ENCODE measurements around the gene GALNT10.

Gene GALNT10

DNA sequence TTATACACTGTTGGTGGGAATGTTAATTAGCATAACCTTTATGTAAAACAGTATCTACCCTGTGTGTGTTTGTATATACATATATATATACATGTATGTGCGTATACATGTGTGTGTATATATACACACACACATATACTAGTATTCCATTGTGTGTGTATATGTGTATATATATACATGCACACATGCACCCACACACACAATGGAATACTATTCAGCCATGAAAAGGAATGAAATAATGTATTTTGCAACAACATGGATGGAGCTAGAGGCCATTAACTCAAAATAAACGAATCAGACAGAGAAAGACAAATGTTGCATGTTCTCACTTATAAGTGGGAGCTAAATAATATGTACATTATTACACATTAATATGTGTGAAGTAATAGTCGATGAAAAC lies 237.7 kb downstream of the GALNT10 start:
- ChIA-PET CTCF (no interaction called here), POLR2A (no interaction called here)
- TF ChIP-seq HDGF (IDR thresholded peaks at IDR 0.05; ENCODE audit: borderline replicate concordance): no peak
- no peak for TF ChIP-seq L3MBTL2 (conservative IDR thresholded peaks at IDR 0.05)
- no peak for TF ChIP-seq BHLHE40 (IDR thresholded peaks at IDR 0.05; ENCODE audit: borderline replicate concordance)
- no peak for TF ChIP-seq LEF1 (IDR thresholded peaks at IDR 0.05; ENCODE audit: borderline replicate concordance)
- no peak for TF ChIP-seq ZNF384 (IDR thresholded peaks at IDR 0.05)
- no peak for TF ChIP-seq SP1 (IDR thresholded peaks at IDR 0.05)
- no peak for TF ChIP-seq ELF4 (IDR thresholded peaks at IDR 0.05)
- no peak for TF ChIP-seq NFRKB (IDR thresholded peaks at IDR 0.05)
- TF ChIP-seq ARNT (IDR thresholded peaks at IDR 0.05): no peak
- TF ChIP-seq CTBP1 (IDR thresholded peaks at IDR 0.05; ENCODE audit: borderline replicate concordance): no peak
- no peak for TF ChIP-seq FOXK2 (IDR thresholded peaks at IDR 0.05)
- TF ChIP-seq FOXA1 (IDR thresholded peaks at IDR 0.05): no peak
- TF ChIP-seq, protein P1, sequence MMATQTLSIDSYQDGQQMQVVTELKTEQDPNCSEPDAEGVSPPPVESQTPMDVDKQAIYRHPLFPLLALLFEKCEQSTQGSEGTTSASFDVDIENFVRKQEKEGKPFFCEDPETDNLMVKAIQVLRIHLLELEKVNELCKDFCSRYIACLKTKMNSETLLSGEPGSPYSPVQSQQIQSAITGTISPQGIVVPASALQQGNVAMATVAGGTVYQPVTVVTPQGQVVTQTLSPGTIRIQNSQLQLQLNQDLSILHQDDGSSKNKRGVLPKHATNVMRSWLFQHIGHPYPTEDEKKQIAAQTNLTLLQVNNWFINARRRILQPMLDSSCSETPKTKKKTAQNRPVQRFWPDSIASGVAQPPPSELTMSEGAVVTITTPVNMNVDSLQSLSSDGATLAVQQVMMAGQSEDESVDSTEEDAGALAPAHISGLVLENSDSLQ (IDR thresholded peaks at IDR 0.05): no peak
- TF ChIP-seq FOXM1 (IDR thresholded peaks at IDR 0.05; ENCODE audit: borderline replicate concordance): no peak
- TF ChIP-seq TARDBP (IDR thresholded peaks at IDR 0.05): no peak
- TF ChIP-seq SUZ12 (IDR thresholded peaks at IDR 0.05): no peak
- no peak for DNase-seq (ENCODE audit: extremely low spot score)

DNA sequence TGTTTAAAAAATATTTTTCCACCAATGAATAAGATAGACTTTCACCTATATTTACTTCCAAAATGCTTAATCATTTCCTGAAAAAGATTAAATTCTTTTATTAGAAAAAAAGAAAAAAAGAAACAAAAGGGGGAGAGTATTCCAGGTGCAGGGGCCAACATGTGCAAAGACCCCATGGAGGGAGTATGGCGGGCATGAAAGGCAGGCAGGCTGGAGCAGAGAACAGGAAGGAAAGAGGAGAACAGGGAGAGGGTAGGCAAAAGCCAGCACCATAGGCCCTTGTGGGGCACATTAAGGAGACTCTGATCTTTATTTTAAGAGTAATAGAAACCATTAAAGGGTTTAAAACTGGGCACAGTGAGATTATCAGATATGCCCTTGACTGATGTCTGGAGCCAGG lies 238.8 kb downstream of the GALNT10 start:
- CTCF ChIA-PET: interaction anchor here (2.9 kb wide), 1 partner anchor 7 kb away, joined by 8 read pairs; no protein-coding TSS in a partner anchor
- POLR2A ChIA-PET: no interaction called here

DNA sequence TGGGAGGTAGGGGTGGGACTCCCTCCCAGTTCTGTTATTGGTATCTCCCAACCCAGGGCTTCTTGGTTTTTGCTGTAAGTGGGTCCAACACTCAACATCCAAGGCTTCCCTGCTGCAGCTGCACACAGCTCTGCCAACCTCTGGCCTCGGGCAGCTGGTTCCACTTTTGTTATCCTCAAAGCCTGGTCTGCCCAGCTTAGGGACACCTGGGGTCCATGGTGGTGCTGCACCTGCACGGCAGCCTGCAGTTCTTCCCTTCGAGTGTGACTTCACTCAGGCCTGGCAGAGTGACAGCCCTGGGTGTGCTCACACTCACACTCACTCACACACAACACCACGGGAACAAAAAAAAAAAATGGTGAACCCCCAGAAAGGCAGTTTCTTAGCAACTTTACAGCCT lies 239.9 kb downstream of the GALNT10 start:
- CTCF ChIA-PET: interaction anchor here (2.9 kb wide), 1 partner anchor 8 kb away, joined by 8 read pairs; no protein-coding TSS in a partner anchor
- POLR2A ChIA-PET: interaction anchor here (0.7 kb wide), 1 partner anchor 16 kb away, joined by 3 read pairs; no protein-coding TSS in a partner anchor

More for the DNA sequence above, 238.8 kb downstream of the GALNT10 start:
- TF ChIP-seq HDGF (IDR thresholded peaks at IDR 0.05; ENCODE audit: borderline replicate concordance) (no peak), TARDBP (IDR thresholded peaks at IDR 0.05) (no peak), BHLHE40 (IDR thresholded peaks at IDR 0.05; ENCODE audit: borderline replicate concordance) (no peak), FOXA1 (IDR thresholded peaks at IDR 0.05) (no peak), ZNF384 (IDR thresholded peaks at IDR 0.05) (no peak), FOXK2 (IDR thresholded peaks at IDR 0.05) (no peak)
- no peak for DNase-seq (ENCODE audit: extremely low spot score)

DNA sequence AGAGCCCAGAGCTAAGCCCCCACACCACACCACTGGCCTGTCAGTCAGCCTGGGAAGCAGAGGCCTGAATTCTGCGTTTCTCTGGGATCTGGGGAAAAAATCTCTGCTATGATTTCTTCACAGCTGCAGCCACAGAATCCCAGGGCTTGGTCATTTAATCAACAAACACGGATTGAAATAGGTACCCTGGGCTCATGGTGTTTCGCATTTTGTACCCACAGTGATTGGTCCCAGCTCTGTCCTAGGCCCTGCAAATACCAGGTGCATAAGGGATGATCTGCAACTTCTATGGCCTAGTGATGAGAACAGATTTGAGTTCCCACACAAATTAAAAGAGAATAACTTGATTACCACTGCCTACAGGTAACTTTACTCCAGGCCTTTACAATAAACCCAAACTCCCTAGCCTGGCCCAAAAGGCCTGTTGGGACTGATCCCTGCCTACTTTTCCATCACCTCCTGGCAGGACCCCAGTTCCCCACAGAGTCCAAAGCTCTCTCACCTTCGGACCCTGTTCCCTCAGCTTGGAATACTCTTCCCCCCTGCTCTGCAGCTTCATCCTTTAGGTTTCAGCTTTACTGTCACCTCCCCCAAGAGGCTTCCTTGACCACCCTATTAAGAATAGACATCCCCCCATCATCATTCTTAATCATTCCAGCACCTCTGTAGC lies 240.6 kb downstream of the GALNT10 start:
- CTCF ChIA-PET: interaction anchor here (2.9 kb wide), 1 partner anchor 9 kb away, joined by 8 read pairs; no protein-coding TSS in a partner anchor

More for the DNA sequence above, 239.9 kb downstream of the GALNT10 start:
- no peak for TF ChIP-seq SP1 (IDR thresholded peaks at IDR 0.05)
- TF ChIP-seq BHLHE40 (IDR thresholded peaks at IDR 0.05; ENCODE audit: borderline replicate concordance): no peak
- no peak for TF ChIP-seq CTBP1 (IDR thresholded peaks at IDR 0.05; ENCODE audit: borderline replicate concordance)
- TF ChIP-seq NFRKB (IDR thresholded peaks at IDR 0.05): no peak
- no peak for TF ChIP-seq L3MBTL2 (conservative IDR thresholded peaks at IDR 0.05)
- no peak for TF ChIP-seq ARNT (IDR thresholded peaks at IDR 0.05)
- TF ChIP-seq SUZ12 (IDR thresholded peaks at IDR 0.05): no peak
- no peak for TF ChIP-seq FOXM1 (IDR thresholded peaks at IDR 0.05; ENCODE audit: borderline replicate concordance)
- DNase-seq (ENCODE audit: extremely low spot score): no peak

DNA sequence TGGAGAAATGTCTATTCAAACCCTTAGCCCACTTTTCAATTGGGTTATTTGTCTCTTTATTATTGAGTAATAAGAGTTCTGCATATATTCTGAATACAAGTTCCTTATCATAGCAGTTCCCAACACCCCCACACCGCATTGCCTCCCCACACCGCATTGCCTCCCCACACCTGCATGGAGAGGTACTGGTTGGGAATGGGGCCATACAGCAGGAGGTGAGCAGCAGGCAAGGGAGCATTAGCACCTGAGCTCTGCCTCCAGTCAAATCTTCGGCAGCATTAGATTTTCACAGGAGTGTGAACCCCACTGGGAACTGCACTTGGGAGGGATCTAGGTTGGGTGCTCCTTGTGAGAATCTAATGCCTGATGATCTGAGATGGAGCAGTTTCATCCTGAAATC lies 244.7 kb downstream of the GALNT10 start:
- TF ChIP-seq FOXK2 (IDR thresholded peaks at IDR 0.05): no peak
- no peak for TF ChIP-seq FOXA1 (IDR thresholded peaks at IDR 0.05)
- no peak for TF ChIP-seq SUZ12 (IDR thresholded peaks at IDR 0.05)
- TF ChIP-seq ARNT (IDR thresholded peaks at IDR 0.05): no peak
- TF ChIP-seq BHLHE40 (IDR thresholded peaks at IDR 0.05; ENCODE audit: borderline replicate concordance): no peak
- no peak for TF ChIP-seq TARDBP (IDR thresholded peaks at IDR 0.05)
- no peak for DNase-seq (ENCODE audit: extremely low spot score)
- ChIA-PET CTCF (no interaction called here), POLR2A (no interaction called here)

More for the DNA sequence above, 240.6 kb downstream of the GALNT10 start:
- no peak for TF ChIP-seq FOXM1 (IDR thresholded peaks at IDR 0.05; ENCODE audit: borderline replicate concordance)
- TF ChIP-seq ELF4 (IDR thresholded peaks at IDR 0.05): no peak
- no peak for TF ChIP-seq HDGF (IDR thresholded peaks at IDR 0.05; ENCODE audit: borderline replicate concordance)
- POLR2A ChIA-PET: interaction anchor here (0.8 kb wide), 1 partner anchor 45 kb away, joined by 3 read pairs; no protein-coding TSS in a partner anchor
- no peak for DNase-seq (ENCODE audit: extremely low spot score)

DNA sequence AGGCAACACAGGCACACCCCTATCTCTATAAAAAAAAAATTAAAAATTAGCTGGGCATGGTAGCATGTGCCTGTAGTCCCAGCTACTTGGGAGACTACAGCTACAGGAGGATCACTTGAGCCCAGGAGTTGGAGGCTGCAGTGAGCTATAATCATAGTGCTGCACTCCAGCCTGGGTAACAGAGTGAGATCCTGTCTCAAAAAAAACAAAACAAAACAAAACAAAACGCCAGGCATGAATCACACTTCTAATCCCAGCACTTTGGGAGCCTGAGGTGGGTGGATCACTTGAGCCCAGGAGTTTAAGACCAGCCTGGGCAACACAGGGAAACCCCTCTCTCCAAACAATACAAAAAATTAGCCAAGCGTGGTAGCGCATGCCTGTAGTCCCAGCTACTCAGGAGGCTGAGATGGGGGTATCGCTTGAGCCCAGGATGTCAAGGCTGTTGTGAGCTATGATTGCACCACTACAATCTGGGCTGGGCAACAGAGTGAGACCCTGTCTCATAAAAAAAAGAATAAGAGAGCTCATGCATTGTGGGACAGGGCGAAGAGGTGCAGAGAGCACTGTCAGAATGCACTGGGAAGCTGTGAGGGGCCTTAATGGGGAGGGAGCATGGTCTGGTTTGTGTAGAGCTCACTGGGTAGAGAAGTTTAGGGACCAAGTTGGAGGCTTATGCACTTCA lies 246.9 kb downstream of the GALNT10 start:
- ChIA-PET CTCF (interaction anchor here (1.0 kb wide), 1 partner anchor 11 kb away, joined by 5 read pairs; no protein-coding TSS in a partner anchor), POLR2A (no interaction called here)
- DNase-seq (ENCODE audit: extremely low spot score): no peak
- TF ChIP-seq ZNF384 (IDR thresholded peaks at IDR 0.05) (no peak), CTBP1 (IDR thresholded peaks at IDR 0.05; ENCODE audit: borderline replicate concordance) (no peak), HDGF (IDR thresholded peaks at IDR 0.05; ENCODE audit: borderline replicate concordance) (no peak), LEF1 (IDR thresholded peaks at IDR 0.05; ENCODE audit: borderline replicate concordance) (no peak), FOXK2 (IDR thresholded peaks at IDR 0.05) (no peak), L3MBTL2 (conservative IDR thresholded peaks at IDR 0.05) (no peak), TARDBP (IDR thresholded peaks at IDR 0.05) (no peak), FOXA1 (IDR thresholded peaks at IDR 0.05) (no peak), SUZ12 (IDR thresholded peaks at IDR 0.05) (no peak), ELF4 (IDR thresholded peaks at IDR 0.05) (no peak)
- TF ChIP-seq, protein P1 (IDR thresholded peaks at IDR 0.05): no peak

DNA sequence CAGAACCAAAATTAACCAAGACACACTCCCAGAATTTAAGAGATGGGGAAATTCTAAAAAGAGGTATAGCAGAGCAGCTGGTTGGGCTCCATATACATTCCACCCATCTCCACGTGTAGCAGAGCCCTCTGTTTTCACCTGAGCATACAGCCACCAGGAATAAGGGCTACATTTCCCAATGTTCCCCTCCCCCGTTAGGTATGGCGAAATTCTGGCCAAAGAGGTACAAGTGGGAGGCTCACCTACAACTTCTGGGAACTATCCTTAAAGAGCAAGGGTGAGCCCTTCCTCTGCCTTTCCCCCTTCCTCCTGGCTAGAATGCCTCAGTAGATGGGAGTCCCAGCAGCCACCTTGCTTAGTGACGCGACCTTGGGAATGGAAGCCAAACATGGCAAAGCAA lies 250.0 kb downstream of the GALNT10 start:
- ChIA-PET CTCF (no interaction called here), POLR2A (no interaction called here)

More for the DNA sequence above, 250.0 kb downstream of the GALNT10 start:
- no peak for DNase-seq (ENCODE audit: extremely low spot score)
- no peak for TF ChIP-seq BHLHE40 (IDR thresholded peaks at IDR 0.05; ENCODE audit: borderline replicate concordance)
- TF ChIP-seq ARNT (IDR thresholded peaks at IDR 0.05): no peak
- no peak for TF ChIP-seq TARDBP (IDR thresholded peaks at IDR 0.05)
- TF ChIP-seq, protein P1 (IDR thresholded peaks at IDR 0.05): no peak
- no peak for TF ChIP-seq SP1 (IDR thresholded peaks at IDR 0.05)
- TF ChIP-seq NFRKB (IDR thresholded peaks at IDR 0.05): no peak
- no peak for TF ChIP-seq L3MBTL2 (conservative IDR thresholded peaks at IDR 0.05)
- no peak for TF ChIP-seq CTBP1 (IDR thresholded peaks at IDR 0.05; ENCODE audit: borderline replicate concordance)
- TF ChIP-seq FOXK2 (IDR thresholded peaks at IDR 0.05): no peak
- TF ChIP-seq SUZ12 (IDR thresholded peaks at IDR 0.05): no peak
- TF ChIP-seq LEF1 (IDR thresholded peaks at IDR 0.05; ENCODE audit: borderline replicate concordance): no peak
- TF ChIP-seq FOXM1 (IDR thresholded peaks at IDR 0.05; ENCODE audit: borderline replicate concordance): no peak
- TF ChIP-seq ZNF384 (IDR thresholded peaks at IDR 0.05): no peak
- no peak for TF ChIP-seq ELF4 (IDR thresholded peaks at IDR 0.05)
- TF ChIP-seq HDGF (IDR thresholded peaks at IDR 0.05; ENCODE audit: borderline replicate concordance): no peak
- TF ChIP-seq FOXA1 (IDR thresholded peaks at IDR 0.05): no peak
